Measurements from ENCODE around the gene KARS1.
A peak's percentile ranks its signal among the peaks of the same experiment; 100 is the strongest.

KARS1 gene

GRCh38 chr16:75647492-75648264, at the start of gene KARS1, which contains the start of gene TERF2IP:
Gene KARS1, minus strand, starts transcription at chr16:75647665. Its CDS starts 26 bp downstream, at chr16:75647639.
Gene TERF2IP, plus strand, starts transcription at chr16:75647773. Its CDS starts 110 bp downstream, at chr16:75647883.
- DNase-seq = peak; percentile 62

DNA sequence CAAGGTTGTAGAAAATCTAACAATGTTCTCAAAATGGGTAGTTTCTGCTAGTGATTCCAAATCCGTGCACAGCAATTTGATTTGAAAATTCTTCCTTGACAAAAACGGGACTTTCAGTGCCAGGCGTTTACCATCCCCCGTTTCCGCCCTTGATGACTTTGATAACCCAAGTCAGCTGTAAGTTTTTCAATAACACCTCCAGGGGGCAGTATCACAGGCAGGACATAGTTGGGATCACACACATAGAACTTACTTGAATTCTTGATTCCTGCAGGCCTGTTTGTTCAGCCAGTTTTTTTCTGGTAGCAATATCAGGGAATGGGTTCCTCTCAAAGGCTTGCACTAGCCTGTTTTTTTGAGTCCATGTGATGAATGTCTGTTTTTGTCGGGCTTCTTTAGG, 48.2 kb upstream of the KARS1 start:
- no peak for DNase-seq

GRCh38 chr16:75687361-75687760, 39.9 kb upstream of the KARS1 start:
- no peak for DNase-seq

- no peak for DNase-seq
Observed at GRCh38 chr16:75682308-75682707, 34.8 kb upstream of the KARS1 start.

GRCh38 chr16:75679366-75679765, 31.9 kb upstream of the KARS1 start:
- no peak for DNase-seq

GRCh38 chr16:75676909-75677308, 29.4 kb upstream of the KARS1 start, which contains the start of gene CPHXL2:
Gene CPHXL2, minus strand, starts transcription at chr16:75677009. Its CDS starts 10 bp downstream, at chr16:75676999.
- no peak for DNase-seq

DNA sequence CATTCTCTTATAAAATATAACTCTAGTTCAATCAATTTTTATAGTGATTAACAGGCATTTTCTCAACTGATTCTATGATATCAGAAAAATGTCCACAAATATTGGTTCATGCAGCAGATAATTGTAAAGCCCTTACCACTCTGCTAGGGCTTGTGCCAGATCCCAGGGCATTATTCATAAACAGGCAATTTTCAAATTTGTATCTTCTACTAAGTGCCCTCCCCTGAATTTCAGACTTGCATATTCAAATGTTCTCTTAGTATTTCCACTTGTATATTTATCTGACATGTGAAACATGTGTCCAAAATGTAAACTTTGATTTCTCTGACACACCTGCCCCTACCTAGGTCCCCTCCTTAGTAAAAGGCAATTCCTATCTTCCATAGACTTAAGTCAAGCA, 20.0 kb upstream of the KARS1 start:
- DNase-seq = no peak

- DNase-seq = no peak
Observed at GRCh38 chr16:75660726-75661302, 13.3 kb upstream of the KARS1 start.

DNA sequence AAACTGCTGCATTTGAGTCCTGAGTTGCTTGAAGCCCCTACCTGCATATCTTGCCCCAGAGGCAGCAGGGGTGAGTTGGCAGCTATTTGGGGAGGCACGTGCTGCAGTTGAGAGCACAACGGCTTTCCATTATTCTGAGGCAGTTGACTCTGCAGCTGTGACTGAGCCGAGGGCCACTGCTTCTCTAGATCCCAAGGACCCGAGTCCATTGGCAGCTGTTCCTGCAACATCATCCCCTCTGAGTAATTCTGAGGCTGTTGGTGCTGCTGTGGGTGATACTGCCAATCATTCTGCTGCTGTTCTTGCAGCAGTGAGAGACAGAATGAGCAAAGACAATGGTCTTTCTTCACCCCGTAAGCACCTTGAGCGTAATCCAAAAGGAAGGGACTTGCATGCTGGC, 12.9 kb upstream of the KARS1 start:
- no peak for DNase-seq

- DNase-seq = no peak
Observed at GRCh38 chr16:75658175-75658574, 10.7 kb upstream of the KARS1 start.

GRCh38 chr16:75653922-75654321, 6.5 kb upstream of the KARS1 start:
- DNase-seq = no peak

DNA sequence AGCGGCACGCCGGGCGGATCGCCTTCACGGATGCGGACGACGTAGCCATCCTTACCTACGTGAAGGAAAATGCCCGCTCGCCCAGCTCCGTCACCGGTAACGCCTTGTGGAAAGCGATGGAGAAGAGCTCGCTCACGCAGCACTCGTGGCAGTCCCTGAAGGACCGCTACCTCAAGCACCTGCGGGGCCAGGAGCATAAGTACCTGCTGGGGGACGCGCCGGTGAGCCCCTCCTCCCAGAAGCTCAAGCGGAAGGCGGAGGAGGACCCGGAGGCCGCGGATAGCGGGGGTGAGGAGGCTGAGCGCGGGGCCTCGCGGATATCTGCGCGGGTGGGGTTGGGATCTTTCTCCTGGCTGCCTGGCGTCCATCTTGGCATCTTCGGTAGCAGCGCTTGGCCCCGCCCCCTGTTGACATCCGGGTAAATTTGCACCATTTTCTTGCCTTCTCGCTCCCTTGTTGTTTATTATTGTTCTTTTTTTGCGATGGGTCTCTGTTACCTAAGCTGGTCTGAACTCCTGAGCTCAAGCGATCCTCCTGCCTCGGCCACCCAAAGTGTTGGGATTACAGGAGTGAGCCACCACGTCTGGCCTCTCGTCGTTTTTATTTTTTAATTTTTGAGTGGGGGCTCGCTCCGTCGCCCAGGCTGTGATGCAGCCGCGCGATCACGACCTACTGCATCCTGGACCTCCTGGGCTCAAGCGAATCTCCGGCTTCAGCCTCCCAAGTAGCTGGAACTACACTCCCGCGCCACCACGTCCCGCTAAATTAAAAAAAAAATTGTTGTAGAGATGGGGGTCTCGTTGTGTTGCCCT, 1.0 kb upstream of the KARS1 start:
- DNase-seq = no peak

DNA sequence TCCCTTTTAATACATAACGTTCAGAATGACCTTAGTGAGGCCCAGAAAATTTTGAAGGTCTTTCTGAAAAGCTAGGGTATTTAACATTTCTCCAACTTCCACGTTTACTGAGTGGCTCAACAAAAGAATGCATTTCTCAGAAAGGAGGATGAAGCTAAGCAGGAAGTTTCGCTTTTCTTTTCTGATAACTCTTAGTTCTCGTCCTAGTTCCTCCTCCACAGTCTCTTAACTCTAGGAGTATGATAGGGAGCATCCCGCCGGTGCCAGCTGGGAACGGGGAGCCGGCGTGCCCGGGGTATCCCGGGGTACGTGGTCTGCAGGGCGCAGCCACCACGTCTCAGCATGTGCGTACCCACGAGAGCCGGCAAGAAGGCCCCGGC, 363 bp downstream of the KARS1 start:
- DNase-seq = no peak

DNA sequence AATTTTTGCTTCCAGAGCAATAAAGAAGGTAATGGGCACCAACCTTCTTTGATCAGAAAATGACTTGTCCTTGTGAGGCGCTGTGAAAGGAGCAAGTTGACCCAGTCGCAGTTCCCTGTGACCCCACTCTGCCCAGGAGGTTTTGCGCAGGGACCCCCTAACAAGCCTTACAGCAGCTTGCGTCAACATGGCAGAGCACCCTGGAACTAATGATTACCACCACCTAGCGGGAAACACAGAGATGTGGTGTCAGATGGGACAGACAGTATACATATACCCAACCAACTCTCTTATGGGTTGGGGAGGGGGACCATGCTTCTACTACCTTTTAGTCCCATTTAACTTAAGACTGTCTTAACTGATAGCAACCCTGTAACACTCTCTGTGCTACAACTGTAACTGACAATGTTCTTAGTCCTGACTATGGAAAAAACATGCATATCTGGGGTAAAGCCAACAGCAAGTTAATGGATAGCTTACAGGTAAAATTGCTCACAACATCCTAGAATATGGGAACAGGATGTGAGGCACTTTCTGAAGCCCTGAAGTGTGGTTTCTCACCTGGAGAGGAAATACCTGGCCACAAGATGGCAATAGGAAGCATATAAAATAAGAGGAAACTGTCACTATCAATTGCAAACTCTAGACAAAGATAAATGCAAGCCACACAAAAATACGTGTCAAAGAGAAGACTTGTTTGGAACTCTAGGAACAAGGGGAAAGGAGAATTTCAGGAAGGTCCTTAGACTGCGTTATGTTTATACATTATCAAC, 3.0 kb downstream of the KARS1 start:
- DNase-seq = no peak

GRCh38 chr16:75640598-75640997, 6.9 kb downstream of the KARS1 start:
- no peak for DNase-seq

DNA sequence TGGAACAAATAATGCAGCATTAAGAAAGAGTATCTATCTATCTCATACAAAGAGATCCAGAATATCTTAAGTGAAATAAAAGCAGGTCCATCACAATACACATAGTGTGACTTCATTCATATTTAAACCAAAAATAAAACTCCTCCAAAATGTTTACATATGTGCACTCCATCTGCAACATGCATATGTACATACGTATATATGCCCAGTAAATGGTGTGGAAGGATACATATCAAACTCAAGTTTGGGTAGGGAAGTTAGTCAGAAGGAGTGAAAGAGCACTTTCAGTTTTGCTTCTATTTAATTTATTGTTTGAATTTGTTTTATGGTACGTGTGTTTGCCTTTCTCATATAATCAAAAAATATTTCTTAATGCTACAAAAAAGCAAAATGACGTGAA, 12.4 kb downstream of the KARS1 start:
- DNase-seq = no peak

GRCh38 chr16:75632857-75633256, 14.6 kb downstream of the KARS1 start:
- no peak for DNase-seq

DNA sequence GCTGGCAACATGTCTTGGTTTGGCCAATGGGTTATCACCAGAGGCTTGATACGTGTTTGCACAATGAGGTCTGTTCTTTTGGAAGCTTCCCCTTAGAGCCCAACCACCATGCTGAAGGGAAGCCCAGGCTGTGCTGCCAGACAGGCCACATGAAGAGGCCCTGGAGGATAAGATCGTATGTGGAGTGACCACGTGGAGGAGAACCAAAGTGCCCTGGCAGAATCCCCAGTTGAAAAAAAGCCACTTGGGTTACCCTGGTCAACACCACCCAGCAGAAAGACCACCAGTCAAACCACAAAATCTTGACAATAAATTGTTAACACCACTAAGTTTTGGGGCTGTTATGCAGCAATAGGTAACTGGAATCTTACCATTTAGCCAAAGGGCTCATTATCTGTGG, 17.4 kb downstream of the KARS1 start:
- no peak for DNase-seq

- no peak for DNase-seq
Observed at GRCh38 chr16:75629132-75629531, 18.3 kb downstream of the KARS1 start.

DNA sequence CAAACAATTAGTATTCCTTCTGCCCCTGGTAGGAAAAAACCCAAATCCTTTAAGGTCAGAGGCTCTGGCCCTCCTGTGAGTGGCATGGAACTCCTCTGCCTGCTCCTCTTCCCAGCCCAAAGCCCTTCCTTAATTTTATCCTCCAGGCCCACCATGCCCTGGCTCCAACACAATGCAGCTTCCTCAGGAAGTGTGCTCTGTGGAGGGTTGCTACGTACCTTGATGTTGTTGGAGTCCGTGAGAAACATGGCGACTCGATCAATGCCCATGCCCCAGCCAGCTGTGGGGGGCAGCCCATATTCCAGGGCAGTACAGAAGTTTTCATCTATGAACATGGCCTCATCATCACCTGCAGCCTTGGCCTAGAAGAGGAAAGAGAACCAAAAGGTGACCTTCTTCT, 19.1 kb downstream of the KARS1 start:
- DNase-seq = no peak

- no peak for DNase-seq
Observed at GRCh38 chr16:75627851-75628250, 19.6 kb downstream of the KARS1 start.

GRCh38 chr16:75626806-75627205, 20.7 kb downstream of the KARS1 start:
- DNase-seq = no peak

- no peak for DNase-seq
Observed at GRCh38 chr16:75624921-75625334, 22.5 kb downstream of the KARS1 start.

Measured in NCI-H2081 treated with DMSO at 0.1 percent for 48 hours (cell line).